Stomach (tissue), 9 donors: ENCODE data around the gene CD300LF. TPM values are rescaled to one million over a fixed set of nuclear protein-coding genes. Genes with fewer than 3 reads are reported as not detected.

Experiments used
- DNase-seq, 2 donors: peaks; one replicate each; pipeline versions ENCODE4 v3.0.0 to v3.0.0-alpha.2; 2013 to 2019
- H3K27ac ChIP-seq, 5 donors: fragments of 200-600 bp in 4 of 5; sonication (generic) in 4 of 5; one replicate each; pipeline ENCODE4 v1.5.1; 2013 to 2019; ENCODE audit warnings: mild to moderate bottlenecking in 1 of 5, moderate library complexity in 1 of 5
- H3K27me3 ChIP-seq, 3 donors: fragments of 200-600 bp; sonication (generic); one replicate each; pipeline ENCODE4 v1.5.1; 2017 to 2019; ENCODE audit warnings: mixed run types in 1 of 3
- H3K36me3 ChIP-seq, 4 donors: fragments of 200-600 bp; sonication (generic); 1 replicate in 3 of 4; 2 replicates in 1 of 4; pipeline ENCODE4 v1.5.1; 2016 to 2019
- H3K4me1 ChIP-seq, 4 donors: fragments of 200-600 bp; sonication (generic); one replicate each; pipeline ENCODE4 v1.5.1; 2016 to 2019
- H3K4me3 ChIP-seq, 4 donors: fragments of 200-600 bp; sonication (generic) in 3 of 4; one replicate each; pipeline ENCODE4 v1.5.1; 2016 to 2019; ENCODE audit warnings: mild to moderate bottlenecking in 1 of 4
- H3K9me3 ChIP-seq, 4 donors: fragments of 200-600 bp; sonication (generic); one replicate each; pipeline ENCODE4 v1.5.1; 2016 to 2019
- EP300 ChIP-seq: sonication (generic); formaldehyde crosslinking; IDR thresholded peaks from one replicate; pipeline ENCODE4 v1.6.1; 2017; ENCODE audit warnings: antibody characterized with exemption
- POLR2A ChIP-seq, 4 donors: fragments of 450-650 bp; IDR thresholded peaks; one replicate each; pipeline ENCODE4 v1.6.1; 2016; ENCODE audit warnings: antibody characterized with exemption in 4 of 4, control low read depth in 2 of 4, mild to moderate bottlenecking in 1 of 4, moderate library complexity in 1 of 4
- POLR2AphosphoS5 ChIP-seq, 3 donors: sonication (generic); formaldehyde crosslinking; IDR thresholded peaks; one replicate each; pipeline ENCODE4 v1.6.1; 2016; ENCODE audit warnings: antibody characterized with exemption in 3 of 3
- WGBS, 5 donors: extraction: QIAGEN DNeasy Blood & Tissue Kit in 3 of 5; methylation state at CpG; one replicate each; pipeline versions ENCODE4 v1.1.5 to v1.1.7; 2013 to 2018; 5-methylcytosine and 5-hydroxymethylcytosine counted together
- intact Hi-C: fragments of 100-400 bp; cut with DNase I; formaldehyde crosslinking; loops from one replicate; pipeline ENCODE4 v1.15.1; 2023; ENCODE audit warnings: low total_unique reads
- polyA plus RNA-seq, 3 donors: library from polyadenylated mRNA; stranded (reverse); fragments of 200-250 nt; gene quantifications; one replicate each; pipeline ENCODE4 v1.2.3, GENCODE V29; 2013
- total RNA-seq, 5 donors: library from RNA; depleted of rRNA; stranded (reverse); fragments of >200 nt; gene quantifications; one replicate each; pipeline versions ENCODE4 v1.1.0 to v1.2.3, GENCODE V29; 2014 to 2016
- TF ChIP-seq, protein P1 (sequence below), 7 experiments: fragments of 450-650 bp in 4 of 7; fragments of 200-600 bp in 3 of 7; sonication (generic) in 3 of 7; IDR thresholded peaks; one replicate each; pipeline ENCODE4 v1.5.1; 2016 to 2019; ENCODE audit warnings: antibody characterized with exemption in 7 of 7, control low read depth in 2 of 7, mild to moderate bottlenecking in 1 of 7
- donor health status: healthy with polysubstance abuse.
- donor health status: Bipolar disorder and iron deficiency.
- donor health status: healthy.

Gene CD300LF
- total and polyA plus RNA-seq, 8 donors, result 0.75 to 3.9 (median 0.95) TPM; not detected in 5

GRCh38 chr17:74757502-74757901 lies 44.8 kb upstream of the CD300LF start:
- no peaks in the 10 kb centered on the region for H3K9me3 ChIP-seq
- H3K27ac ChIP-seq, result peak overlapping the region; percentile 40 to 75 (median 69)
- peaks cover 60 to 87% (median 73%) of the 10 kb centered on the region in 4 donors for H3K4me1 ChIP-seq
- no peaks in the 10 kb centered on the region for H3K27me3 ChIP-seq
- 40 to 81% (median 65%) methylated on average over 2 to 3 of the region's 3 CpGs for WGBS, 5 donors
- TF ChIP-seq EP300 (no peak), POLR2AphosphoS5 (IDR thresholded peaks at IDR 0.05) (no peak), POLR2A (IDR thresholded peaks at IDR 0.05) (no peak)
- TF ChIP-seq, protein P1, sequence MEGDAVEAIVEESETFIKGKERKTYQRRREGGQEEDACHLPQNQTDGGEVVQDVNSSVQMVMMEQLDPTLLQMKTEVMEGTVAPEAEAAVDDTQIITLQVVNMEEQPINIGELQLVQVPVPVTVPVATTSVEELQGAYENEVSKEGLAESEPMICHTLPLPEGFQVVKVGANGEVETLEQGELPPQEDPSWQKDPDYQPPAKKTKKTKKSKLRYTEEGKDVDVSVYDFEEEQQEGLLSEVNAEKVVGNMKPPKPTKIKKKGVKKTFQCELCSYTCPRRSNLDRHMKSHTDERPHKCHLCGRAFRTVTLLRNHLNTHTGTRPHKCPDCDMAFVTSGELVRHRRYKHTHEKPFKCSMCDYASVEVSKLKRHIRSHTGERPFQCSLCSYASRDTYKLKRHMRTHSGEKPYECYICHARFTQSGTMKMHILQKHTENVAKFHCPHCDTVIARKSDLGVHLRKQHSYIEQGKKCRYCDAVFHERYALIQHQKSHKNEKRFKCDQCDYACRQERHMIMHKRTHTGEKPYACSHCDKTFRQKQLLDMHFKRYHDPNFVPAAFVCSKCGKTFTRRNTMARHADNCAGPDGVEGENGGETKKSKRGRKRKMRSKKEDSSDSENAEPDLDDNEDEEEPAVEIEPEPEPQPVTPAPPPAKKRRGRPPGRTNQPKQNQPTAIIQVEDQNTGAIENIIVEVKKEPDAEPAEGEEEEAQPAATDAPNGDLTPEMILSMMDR (IDR thresholded peaks at IDR 0.05), result no peak
- intact Hi-C loops, result no loop called here
- H3K4me3 ChIP-seq, result no peak overlapping the region
- peak; percentile 71 to 73 for DNase-seq
- peaks cover 0 to 8% (median 0%) of the 10 kb centered on the region in 4 donors for H3K36me3 ChIP-seq

- Histone ChIP-seq H3K4me3 (no peak overlapping the region), H3K4me1 (peaks cover 60 to 87% (median 74%) of the 10 kb centered on the region in 4 donors), H3K27me3 (no peaks in the 10 kb centered on the region), H3K27ac (peak overlapping the region in 3 of 5 donors; percentile 69 to 75 (median 74)), H3K36me3 (peaks cover 0 to 5% (median 0%) of the 10 kb centered on the region in 4 donors), H3K9me3 (no peaks in the 10 kb centered on the region)
- WGBS, 5 donors, result 19 to 54% (median 27%) methylated on average over 3 of the region's 3 CpGs
- peak in 1 of 2 donors; percentile 52 for DNase-seq
- TF ChIP-seq POLR2A (IDR thresholded peaks at IDR 0.05) (no peak), EP300 (no peak), POLR2AphosphoS5 (IDR thresholded peaks at IDR 0.05) (no peak)
- TF ChIP-seq, protein P1 (IDR thresholded peaks at IDR 0.05), result no peak
- intact Hi-C loops, result no loop called here
Observed at GRCh38 chr17:74756891-74757290, 44.2 kb upstream of the CD300LF start.

GRCh38 chr17:74755533-74755932 lies 42.8 kb upstream of the CD300LF start:
- no peaks in the 10 kb centered on the region for H3K27me3 ChIP-seq
- intact Hi-C loops, result no loop called here
- no peak overlapping the region for H3K27ac ChIP-seq
- H3K36me3 ChIP-seq, result peaks cover 0 to 4% (median 0%) of the 10 kb centered on the region in 4 donors
- H3K4me1 ChIP-seq, result peaks cover 61 to 87% (median 73%) of the 10 kb centered on the region in 4 donors
- WGBS, 5 donors, result 79 to 86% (median 83%) methylated on average over 8 of the region's 8 CpGs
- DNase-seq, result no peak
- TF ChIP-seq, protein P1 (IDR thresholded peaks at IDR 0.05), result no peak
- no peak for TF ChIP-seq EP300
- TF ChIP-seq POLR2A (IDR thresholded peaks at IDR 0.05), result no peak
- TF ChIP-seq POLR2AphosphoS5 (IDR thresholded peaks at IDR 0.05), result no peak
- no peaks in the 10 kb centered on the region for H3K9me3 ChIP-seq
- no peak overlapping the region for H3K4me3 ChIP-seq

DNA sequence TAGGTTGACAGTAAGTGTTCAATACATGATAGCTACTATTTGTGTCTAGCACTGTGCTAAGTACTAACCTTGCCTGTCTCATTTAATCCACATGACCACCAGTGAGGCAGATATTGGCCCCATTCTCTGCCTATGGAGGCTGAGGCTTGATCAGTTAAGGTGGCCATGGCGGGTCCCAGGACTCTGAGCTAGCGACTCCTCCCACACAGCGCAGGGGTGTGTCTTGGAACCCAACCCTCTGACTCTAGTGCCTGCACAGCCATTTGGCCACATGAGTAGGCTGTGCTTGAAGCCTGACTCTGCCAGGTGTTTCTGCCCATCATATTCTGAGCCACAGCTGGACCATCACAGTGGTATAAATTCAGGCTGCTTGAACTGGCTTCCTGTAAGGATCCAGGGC lies 42.1 kb upstream of the CD300LF start:
- Histone ChIP-seq H3K4me3 (no peak overlapping the region), H3K27ac (no peak overlapping the region), H3K36me3 (peaks cover 0 to 4% (median 0%) of the 10 kb centered on the region in 4 donors), H3K27me3 (no peaks in the 10 kb centered on the region), H3K9me3 (no peaks in the 10 kb centered on the region), H3K4me1 (peaks cover 58 to 87% (median 73%) of the 10 kb centered on the region in 4 donors)
- DNase-seq, result no peak
- intact Hi-C loops, result no loop called here
- TF ChIP-seq POLR2AphosphoS5 (IDR thresholded peaks at IDR 0.05) (no peak), POLR2A (IDR thresholded peaks at IDR 0.05) (no peak), EP300 (no peak)
- TF ChIP-seq, protein P1 (IDR thresholded peaks at IDR 0.05), result no peak
- WGBS, 5 donors, result 77 to 98% (median 97%) methylated on average over 3 of the region's 3 CpGs
